Gastrocnemius medialis (tissue), 4 donors: ENCODE measurements around the gene SP2. TPM values are rescaled to one million over a fixed set of nuclear protein-coding genes. Genes with fewer than 3 reads are reported as not detected.

Experiments used
- ATAC-seq, 2 donors: fragments of 150-250 bp; one replicate each; pipeline ENCODE4 v1.9.1; 2016
- DNase-seq, 2 donors: peaks; one replicate each; pipeline ENCODE4 v3.0.0-alpha.2; 2019
- H3K27ac ChIP-seq, 4 donors: fragments of 200-600 bp; sonication (generic); 1 replicate in 1 of 4; 2 replicates in 3 of 4; pipeline ENCODE4 v1.5.1; 2016 to 2018; ENCODE audit warnings: mild to moderate bottlenecking in 2 of 4, moderate library complexity in 1 of 4
- H3K27me3 ChIP-seq, 3 donors: fragments of 200-600 bp; sonication (generic) in 2 of 3; 1 replicate in 1 of 3; 2 replicates in 2 of 3; pipeline versions ENCODE4 v1.5.1 to v1.6.0; 2016 to 2019; ENCODE audit warnings: mild to moderate bottlenecking in 1 of 3, moderate library complexity in 1 of 3
- H3K36me3 ChIP-seq, 2 donors: fragments of 200-600 bp; sonication (generic) in 1 of 2; one replicate each; pipeline ENCODE4 v1.5.1; 2017 to 2018
- H3K4me1 ChIP-seq, 2 donors: fragments of 200-600 bp; sonication (generic) in 1 of 2; one replicate each; pipeline ENCODE4 v1.5.1; 2016 to 2017; ENCODE audit warnings: mild to moderate bottlenecking in 2 of 2
- H3K4me3 ChIP-seq, 4 donors: fragments of 200-600 bp; sonication (generic) in 3 of 4; 1 replicate in 1 of 4; 2 replicates in 3 of 4; pipeline ENCODE4 v1.5.1; 2016 to 2019; ENCODE audit warnings: mild to moderate bottlenecking in 2 of 4
- H3K9me3 ChIP-seq, 3 donors: fragments of 200-600 bp; sonication (generic) in 2 of 3; 1 replicate in 1 of 3; 2 replicates in 2 of 3; pipeline ENCODE4 v1.5.1; 2016 to 2019
- CTCF ChIP-seq, 5 experiments: fragments of 450-650 bp in 3 of 5; fragments of 200-600 bp in 2 of 5; sonication (generic) in 2 of 5; IDR thresholded peaks in 4 of 5; conservative IDR thresholded peaks in 1 of 5; 1 replicate in 4 of 5; 2 replicates in 1 of 5; pipeline ENCODE4 v1.5.1; 2016 to 2019; ENCODE audit warnings: antibody characterized with exemption in 5 of 5, mild to moderate bottlenecking in 3 of 5, moderate library complexity in 3 of 5
- POLR2A ChIP-seq, 2 donors: fragments of 450-650 bp; IDR thresholded peaks; one replicate each; pipeline ENCODE4 v1.6.1; 2017; ENCODE audit warnings: antibody characterized with exemption in 2 of 2, mild to moderate bottlenecking in 2 of 2, moderate library complexity in 2 of 2
- in situ Hi-C, 4 donors: fragments of 200-750 bp; cut with MboI; loops; one replicate each; pipeline versions ENCODE4 v1.15.0 to v1.8.0; 2017; ENCODE audit warnings: low sequenced_read_pairs in 4 of 4
- intact Hi-C: fragments of 100-400 bp; cut with DNase I; formaldehyde crosslinking; loops from one replicate; pipeline ENCODE4 v1.15.1; 2023; ENCODE audit warnings: low total_unique reads
- total RNA-seq, 4 donors: library from RNA; depleted of rRNA; stranded (reverse); fragments of >200 nt; gene quantifications; one replicate each; pipeline versions ENCODE4 v1.1.0 to v1.2.3, GENCODE V29; 2016

The SP2 gene
- total RNA-seq, 4 donors from 2014 or later, result 5.5 to 28.6 (median 7.0) TPM

- DNase-seq, result no peak
- Histone ChIP-seq H3K9me3 (no peaks in the 10 kb centered on the region), H3K4me3 (no peak overlapping the region), H3K4me1 (no peaks in the 10 kb centered on the region), H3K27me3 (no peaks in the 10 kb centered on the region), H3K36me3 (no peaks in the 10 kb centered on the region), H3K27ac (no peak overlapping the region)
- TF ChIP-seq CTCF (IDR thresholded peaks at IDR 0.05 in 4 of 5, conservative IDR thresholded peaks at IDR 0.05 in 1 of 5) (no peak), POLR2A (IDR thresholded peaks at IDR 0.05) (no peak)
- in situ Hi-C loops (loop anchor here in 2 of 4 donors (10.0 kb wide), 1 partner anchor 118 kb away; the partner anchor contains the start of gene SCRN2 (in 2 of the 2)), intact Hi-C loops (no loop called here)
- no peak for ATAC-seq
Observed at GRCh38 chr17:47962901-47963300, 66.9 kb downstream of the SP2 start.

- H3K27ac ChIP-seq, result no peak overlapping the region
- no peak overlapping the region for H3K4me3 ChIP-seq
- no peak for DNase-seq
- H3K36me3 ChIP-seq, result no peaks in the 10 kb centered on the region
- in situ Hi-C loops, result loop anchor here in 2 of 4 donors (10.0 kb wide), 1 partner anchor 120 kb away; the partner anchor contains the start of gene SCRN2 (in 2 of the 2)
- H3K4me1 ChIP-seq, result no peaks in the 10 kb centered on the region
- no peaks in the 10 kb centered on the region for H3K27me3 ChIP-seq
- no peak for TF ChIP-seq CTCF (IDR thresholded peaks at IDR 0.05 in 4 of 5, conservative IDR thresholded peaks at IDR 0.05 in 1 of 5)
- TF ChIP-seq POLR2A (IDR thresholded peaks at IDR 0.05), result no peak
- no peak for ATAC-seq
- no peaks in the 10 kb centered on the region for H3K9me3 ChIP-seq
- intact Hi-C loops, result no loop called here
Observed at GRCh38 chr17:47964856-47965255, 68.8 kb downstream of the SP2 start.

- H3K27ac ChIP-seq, result no peak overlapping the region
- DNase-seq, result no peak
- H3K4me3 ChIP-seq, result no peak overlapping the region
- TF ChIP-seq CTCF (IDR thresholded peaks at IDR 0.05 in 4 of 5, conservative IDR thresholded peaks at IDR 0.05 in 1 of 5) (no peak), POLR2A (IDR thresholded peaks at IDR 0.05) (no peak)
- no peaks in the 10 kb centered on the region for H3K36me3 ChIP-seq
- no peak for ATAC-seq
- no peaks in the 10 kb centered on the region for H3K27me3 ChIP-seq
- no peaks in the 10 kb centered on the region for H3K9me3 ChIP-seq
- intact Hi-C loops, result no loop called here
- H3K4me1 ChIP-seq, result peaks cover 0 to 3% of the 10 kb centered on the region in 2 donors
- in situ Hi-C loops, result loop anchor here in 2 of 4 donors (10.0 kb wide), 1 partner anchor 121 kb away; the partner anchor contains the start of gene SCRN2 (in 2 of the 2)
Observed at GRCh38 chr17:47966079-47966519, 70.1 kb downstream of the SP2 start.

GRCh38 chr17:47967607-47968252 lies 71.7 kb downstream of the SP2 start:
- no peaks in the 10 kb centered on the region for H3K9me3 ChIP-seq
- no peaks in the 10 kb centered on the region for H3K36me3 ChIP-seq
- DNase-seq (no peak), ATAC-seq (no peak)
- no peaks in the 10 kb centered on the region for H3K27me3 ChIP-seq
- intact Hi-C loops, result no loop called here
- H3K4me1 ChIP-seq, result peaks cover 6 to 18% of the 10 kb centered on the region in 2 donors
- no peak overlapping the region for H3K27ac ChIP-seq
- in situ Hi-C loops, result loop anchor here in 2 of 4 donors (10.0 kb wide), 1 partner anchor 123 kb away; the partner anchor contains the start of gene SCRN2 (in 2 of the 2)
- TF ChIP-seq CTCF (IDR thresholded peaks at IDR 0.05 in 4 of 5, conservative IDR thresholded peaks at IDR 0.05 in 1 of 5) (no peak), POLR2A (IDR thresholded peaks at IDR 0.05) (no peak)
- H3K4me3 ChIP-seq, result no peak overlapping the region
